ENCODE results near the gene ABCG1. TPM values are rescaled to one million over a fixed set of nuclear protein-coding genes. Genes with fewer than 3 reads are reported as not detected.

Gene ABCG1
- total RNA-seq, 1 donor from 2014 or later, result 1.3 TPM

DNA sequence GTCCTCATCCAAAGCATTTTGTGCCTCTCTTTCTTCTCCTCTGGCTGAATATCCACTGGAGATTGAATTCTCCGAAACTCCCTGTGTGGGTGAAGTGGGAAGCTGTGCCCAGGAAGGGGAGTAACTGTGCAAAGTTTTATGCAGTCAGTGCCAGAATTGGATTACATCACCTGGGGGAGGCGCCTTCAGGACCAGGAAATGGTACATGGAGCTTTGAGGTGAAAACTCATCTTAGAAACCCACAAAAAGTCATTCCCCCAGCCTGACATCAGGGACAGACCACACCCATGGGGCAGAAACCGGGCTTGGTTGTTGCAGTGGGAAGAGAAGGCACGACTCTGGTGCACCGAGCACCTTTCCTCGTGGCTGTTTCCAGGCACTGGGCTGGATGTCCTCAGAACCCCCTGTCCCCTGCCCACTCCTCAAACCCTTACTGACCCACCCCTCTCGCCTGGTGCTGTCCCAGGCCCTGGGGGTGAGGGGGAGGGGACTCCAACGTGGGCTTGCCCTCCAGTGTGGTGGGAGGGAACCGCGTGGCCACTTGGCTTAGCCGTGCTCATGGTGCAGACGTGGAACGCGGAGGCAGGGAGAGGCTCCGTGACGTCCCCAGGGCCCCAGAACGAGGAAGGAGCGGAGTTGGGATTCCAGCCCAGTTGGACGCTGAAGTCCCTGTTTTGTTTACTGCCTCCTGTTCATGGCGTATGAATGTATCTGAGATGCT lies 80.5 kb downstream of the ABCG1 start:
- no peaks in the 10 kb centered on the region for H3K4me1 ChIP-seq (ENCODE audit: insufficient read depth, low read length)
- Mint-ChIP-seq H3K4me3 (ENCODE audit: unreplicated experiment) (no peak overlapping the region), H3K9me3 (ENCODE audit: unreplicated experiment) (peaks cover 5% of the 10 kb centered on the region), H3K27me3 (ENCODE audit: low read depth, unreplicated experiment) (peaks cover 56% of the 10 kb centered on the region), H3K4me1 (ENCODE audit: low read depth, unreplicated experiment) (no peaks in the 10 kb centered on the region), H3K36me3 (ENCODE audit: low read depth, unreplicated experiment) (no peaks in the 10 kb centered on the region), H3K27ac (ENCODE audit: unreplicated experiment) (no peak overlapping the region)
- H3K4me2 ChIP-seq (ENCODE audit: low read length), result no peak overlapping the region
- peaks cover 8% of the 10 kb centered on the region for H3K27me3 ChIP-seq (ENCODE audit: insufficient read depth, low read length)
- no peaks in the 10 kb centered on the region for H3K36me3 ChIP-seq (ENCODE audit: insufficient read depth, low read length)
- no peak for DNase-seq (ENCODE audit: low read depth)
- no peak overlapping the region for H2AFZ ChIP-seq (ENCODE audit: low read depth, low read length)
- H3K27ac ChIP-seq (ENCODE audit: low read depth, low read length), result no peak overlapping the region
- H4K20me1 ChIP-seq (ENCODE audit: insufficient read depth, low read length), result no peaks in the 10 kb centered on the region
- no peaks in the 10 kb centered on the region for H3K9me3 ChIP-seq (ENCODE audit: insufficient read depth, low read depth, low read length)
- H3K79me2 ChIP-seq (ENCODE audit: insufficient read depth, low read length), result no peaks in the 10 kb centered on the region
- FAIRE-seq, result no peak
- TF ChIP-seq EZH2 (IDR thresholded peaks at IDR 0.05; ENCODE audit: insufficient read depth, low read length) (no peak), CTCF (IDR thresholded peaks at IDR 0.05; ENCODE audit: insufficient read depth, low read depth, low read length) (no peak)
- H3K4me3 ChIP-seq (ENCODE audit: insufficient read depth, low read depth, low read length), result no peak overlapping the region
- no peak overlapping the region for H3K9ac ChIP-seq (ENCODE audit: low read length)

DNA sequence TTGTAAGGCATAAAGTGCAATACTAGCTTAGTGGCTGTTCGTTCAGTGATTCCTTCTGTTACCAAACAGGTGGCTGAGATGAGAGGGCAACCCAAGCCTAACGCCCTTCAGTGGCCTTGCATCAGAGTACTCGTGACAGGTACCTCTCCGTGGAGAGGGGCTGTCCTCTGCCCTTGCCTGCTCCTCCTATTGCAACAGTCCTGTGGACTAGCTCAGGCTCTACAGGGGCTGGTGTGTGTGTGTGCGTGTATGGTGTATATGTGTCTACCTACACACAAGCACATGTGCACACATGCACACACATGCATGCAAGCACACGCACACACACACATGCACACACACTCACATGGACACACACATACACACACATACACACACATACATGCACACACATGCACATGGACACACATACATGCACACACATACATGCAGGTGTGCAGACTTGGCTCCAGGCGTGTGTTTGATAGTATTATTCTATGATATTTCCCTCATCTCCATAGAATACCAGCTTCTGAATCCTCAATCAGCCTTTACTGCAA lies 81.2 kb downstream of the ABCG1 start:
- Histone ChIP-seq H3K36me3 (ENCODE audit: insufficient read depth, low read length) (no peaks in the 10 kb centered on the region), H3K4me3 (ENCODE audit: insufficient read depth, low read depth, low read length) (no peak overlapping the region), H3K4me1 (ENCODE audit: insufficient read depth, low read length) (no peaks in the 10 kb centered on the region), H3K9ac (ENCODE audit: low read length) (no peak overlapping the region), H3K27ac (ENCODE audit: low read depth, low read length) (no peak overlapping the region), H3K27me3 (ENCODE audit: insufficient read depth, low read length) (peaks cover 8% of the 10 kb centered on the region), H2AFZ (ENCODE audit: low read depth, low read length) (no peak overlapping the region), H3K9me3 (ENCODE audit: insufficient read depth, low read depth, low read length) (no peaks in the 10 kb centered on the region), H3K79me2 (ENCODE audit: insufficient read depth, low read length) (no peaks in the 10 kb centered on the region), H4K20me1 (ENCODE audit: insufficient read depth, low read length) (no peaks in the 10 kb centered on the region), H3K4me2 (ENCODE audit: low read length) (no peak overlapping the region)
- peaks cover 2% of the 10 kb centered on the region for H3K9me3 Mint-ChIP-seq (ENCODE audit: unreplicated experiment)
- no peaks in the 10 kb centered on the region for H3K4me1 Mint-ChIP-seq (ENCODE audit: low read depth, unreplicated experiment)
- TF ChIP-seq EZH2 (IDR thresholded peaks at IDR 0.05; ENCODE audit: insufficient read depth, low read length) (no peak), CTCF (IDR thresholded peaks at IDR 0.05; ENCODE audit: insufficient read depth, low read depth, low read length) (no peak)
- H3K4me3 Mint-ChIP-seq (ENCODE audit: unreplicated experiment), result no peak overlapping the region
- DNase-seq (ENCODE audit: low read depth) (no peak), FAIRE-seq (no peak)
- H3K36me3 Mint-ChIP-seq (ENCODE audit: low read depth, unreplicated experiment), result no peaks in the 10 kb centered on the region
- no peak overlapping the region for H3K27ac Mint-ChIP-seq (ENCODE audit: unreplicated experiment)
- H3K27me3 Mint-ChIP-seq (ENCODE audit: low read depth, unreplicated experiment), result peaks cover 56% of the 10 kb centered on the region

GRCh38 chr21:42300956-42301355 lies 82.0 kb downstream of the ABCG1 start:
- H3K4me3 Mint-ChIP-seq (ENCODE audit: unreplicated experiment), result no peak overlapping the region
- no peaks in the 10 kb centered on the region for H3K36me3 Mint-ChIP-seq (ENCODE audit: low read depth, unreplicated experiment)
- no peak overlapping the region for H3K27ac Mint-ChIP-seq (ENCODE audit: unreplicated experiment)
- Histone ChIP-seq H2AFZ (ENCODE audit: low read depth, low read length) (no peak overlapping the region), H3K9me3 (ENCODE audit: insufficient read depth, low read depth, low read length) (no peaks in the 10 kb centered on the region), H3K4me1 (ENCODE audit: insufficient read depth, low read length) (no peaks in the 10 kb centered on the region), H3K79me2 (ENCODE audit: insufficient read depth, low read length) (no peaks in the 10 kb centered on the region), H3K27me3 (ENCODE audit: insufficient read depth, low read length) (peaks cover 8% of the 10 kb centered on the region), H3K4me3 (ENCODE audit: insufficient read depth, low read depth, low read length) (no peak overlapping the region), H3K27ac (ENCODE audit: low read depth, low read length) (no peak overlapping the region), H4K20me1 (ENCODE audit: insufficient read depth, low read length) (no peaks in the 10 kb centered on the region), H3K9ac (ENCODE audit: low read length) (no peak overlapping the region), H3K4me2 (ENCODE audit: low read length) (no peak overlapping the region), H3K36me3 (ENCODE audit: insufficient read depth, low read length) (no peaks in the 10 kb centered on the region)
- DNase-seq (ENCODE audit: low read depth) (no peak), FAIRE-seq (no peak)
- H3K27me3 Mint-ChIP-seq (ENCODE audit: low read depth, unreplicated experiment), result peaks cover 54% of the 10 kb centered on the region
- TF ChIP-seq CTCF (IDR thresholded peaks at IDR 0.05; ENCODE audit: insufficient read depth, low read depth, low read length) (no peak), EZH2 (IDR thresholded peaks at IDR 0.05; ENCODE audit: insufficient read depth, low read length) (no peak)
- H3K4me1 Mint-ChIP-seq (ENCODE audit: low read depth, unreplicated experiment), result no peaks in the 10 kb centered on the region
- H3K9me3 Mint-ChIP-seq (ENCODE audit: unreplicated experiment), result peaks cover 2% of the 10 kb centered on the region

All from astrocyte (in vitro differentiated cells and primary cell).